WTC11 (cell line): Measurements from ENCODE around the gene SDK2. TPM values are rescaled to one million over a fixed set of nuclear protein-coding genes. Genes with fewer than 3 reads are reported as not detected.

Source experiments
- ATAC-seq: fragments of 200-7000 bp; cut with Tn5 transposase; 2 replicates; pipeline ENCODE4 v1.10.0; 2021; ENCODE audit warnings: mild to moderate bottlenecking, moderate library complexity
- CTCF ChIA-PET: fragments of 300-600 bp; sonication (Branson Sonifier 250); formaldehyde crosslinking; loops from one replicate; lab custom pipeline; 2021; ENCODE audit warnings: antibody characterized with exemption; lab: Charles Lee
- POLR2A ChIA-PET: fragments of 350-600 bp; sonication (Branson Sonifier 250); formaldehyde crosslinking; loops from one replicate; lab custom pipeline; 2021; ENCODE audit warnings: antibody characterized with exemption; lab: Charles Lee
- DNase-seq: peaks from one replicate; pipeline ENCODE4 v3.0.0; 2021; ENCODE audit warnings: low spot score
- H3K27ac Mint-ChIP-seq: 2 replicates; pipeline ENCODE4 v1.8.0; 2021; ENCODE audit warnings: mixed read lengths
- H3K27me3 Mint-ChIP-seq: 2 replicates; pipeline ENCODE4 v1.8.0; 2021; ENCODE audit warnings: low read depth, mild to moderate bottlenecking, moderate library complexity, mixed read lengths
- H3K36me3 Mint-ChIP-seq: 2 replicates; pipeline ENCODE4 v1.8.0; 2021; ENCODE audit warnings: mixed read lengths
- H3K4me1 Mint-ChIP-seq: 2 replicates; pipeline ENCODE4 v1.8.0; 2022; ENCODE audit warnings: mixed read lengths
- H3K4me3 Mint-ChIP-seq: 2 replicates; pipeline ENCODE4 v1.8.0; 2021; ENCODE audit warnings: mild to moderate bottlenecking, moderate library complexity, mixed read lengths
- H3K9me3 Mint-ChIP-seq: 2 replicates; pipeline ENCODE4 v1.8.0; 2021; ENCODE audit warnings: mixed read lengths
- ATF3 ChIP-seq: sonication (generic); formaldehyde crosslinking; conservative IDR thresholded peaks from 2 replicates; pipeline ENCODE4 v1.8.1; 2022; ENCODE audit warnings: mild to moderate bottlenecking, missing genetic modification reagents
- E2F4 ChIP-seq: sonication (generic); formaldehyde crosslinking; IDR thresholded peaks from 2 replicates; pipeline ENCODE4 v1.8.1; 2022; ENCODE audit warnings: low read depth, mild to moderate bottlenecking, moderate library complexity, missing genetic modification reagents, borderline replicate concordance
- ESRRA ChIP-seq: sonication (generic); formaldehyde crosslinking; IDR thresholded peaks from 2 replicates; pipeline ENCODE4 v1.8.1; 2022; ENCODE audit warnings: mild to moderate bottlenecking, missing genetic modification reagents, borderline replicate concordance
- FOXK1 ChIP-seq: sonication (generic); formaldehyde crosslinking; IDR thresholded peaks from 2 replicates; pipeline ENCODE4 v1.8.0; 2022; ENCODE audit warnings: mild to moderate bottlenecking, moderate library complexity, missing genetic modification reagents
- FOXP1 ChIP-seq: sonication (generic); formaldehyde crosslinking; IDR thresholded peaks from 2 replicates; pipeline ENCODE4 v1.8.0; 2022; ENCODE audit warnings: missing genetic modification reagents, mild to moderate bottlenecking, moderate library complexity, borderline replicate concordance
- FOXP4 ChIP-seq: sonication (generic); formaldehyde crosslinking; IDR thresholded peaks from 2 replicates; pipeline ENCODE4 v1.8.0; 2022; ENCODE audit warnings: mild to moderate bottlenecking, missing genetic modification reagents
- JAZF1 ChIP-seq: fragments of 250-450 bp; sonication (Bioruptor Pico); IDR thresholded peaks from 2 replicates; pipeline ENCODE4 v1.9.0; 2021; ENCODE audit warnings: moderate library complexity, mild to moderate bottlenecking, inconsistent platforms
- JUN ChIP-seq: sonication (generic); formaldehyde crosslinking; IDR thresholded peaks from 2 replicates; pipeline ENCODE4 v1.8.0; 2023; ENCODE audit warnings: mild to moderate bottlenecking, missing genetic modification reagents
- KAT7 ChIP-seq: sonication (generic); formaldehyde crosslinking; IDR thresholded peaks from 2 replicates; pipeline ENCODE4 v1.8.1; 2023; ENCODE audit warnings: missing genetic modification reagents, mild to moderate bottlenecking, borderline replicate concordance
- NFE2L1 ChIP-seq: sonication (generic); formaldehyde crosslinking; IDR thresholded peaks from 2 replicates; pipeline ENCODE4 v1.8.1; 2023; ENCODE audit warnings: missing genetic modification reagents
- PRDM15 ChIP-seq: sonication (generic); formaldehyde crosslinking; IDR thresholded peaks from 2 replicates; pipeline ENCODE4 v1.8.0; 2022; ENCODE audit warnings: missing genetic modification reagents
- ZMAT4 ChIP-seq: fragments of 250-450 bp; sonication (Bioruptor Pico); IDR thresholded peaks from 2 replicates; pipeline ENCODE4 v1.9.0; 2021; ENCODE audit warnings: mild to moderate bottlenecking
- ZNF121 ChIP-seq: sonication (generic); formaldehyde crosslinking; IDR thresholded peaks from 2 replicates; pipeline ENCODE4 v1.8.0; 2023; ENCODE audit warnings: missing genetic modification reagents
- ZNF263 ChIP-seq: sonication (generic); formaldehyde crosslinking; IDR thresholded peaks from 2 replicates; pipeline ENCODE4 v1.8.1; 2022; ENCODE audit warnings: low read depth, mild to moderate bottlenecking, moderate library complexity, missing genetic modification reagents
- total RNA-seq: library from RNA; stranded (reverse); gene quantifications from 3 replicates; pipeline ENCODE4 v1.2.3, GENCODE V29; 2021
- TF ChIP-seq, protein P1 (sequence below): sonication (generic); formaldehyde crosslinking; IDR thresholded peaks from 2 replicates; pipeline ENCODE4 v1.8.0; 2022; ENCODE audit warnings: mild to moderate bottlenecking, missing genetic modification reagents
- TF ChIP-seq, protein P2 (sequence below): sonication (generic); formaldehyde crosslinking; IDR thresholded peaks from 2 replicates; pipeline ENCODE4 v1.8.1; 2022; ENCODE audit warnings: low read depth, missing genetic modification reagents, borderline replicate concordance

Gene SDK2
- total RNA-seq, 1 experiment from 2014 or later = 14.8 TPM

DNA sequence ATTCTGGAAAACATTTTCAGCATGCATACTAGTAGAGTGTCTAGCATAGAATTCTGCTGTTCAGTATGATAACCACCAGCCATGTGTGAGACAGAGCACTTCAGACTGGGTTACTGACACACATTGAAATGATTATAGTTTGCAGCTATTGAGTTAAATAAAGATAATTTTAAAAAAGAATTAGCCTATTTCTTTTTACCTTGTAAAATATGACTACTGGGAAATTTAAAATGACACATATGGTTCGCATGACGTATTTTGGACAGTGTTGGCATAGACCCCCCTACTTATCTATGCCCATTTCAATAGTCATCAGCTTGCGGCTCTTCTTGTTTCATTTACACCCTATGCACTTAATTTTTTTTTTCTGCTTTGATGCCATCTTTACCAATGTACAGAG, 4.7 kb upstream of the SDK2 start (continued):
- TF ChIP-seq E2F4 (CRISPR knock-in tag) (no peak), JAZF1 (CRISPR knock-in tag) (no peak)
- TF ChIP-seq, protein P1, sequence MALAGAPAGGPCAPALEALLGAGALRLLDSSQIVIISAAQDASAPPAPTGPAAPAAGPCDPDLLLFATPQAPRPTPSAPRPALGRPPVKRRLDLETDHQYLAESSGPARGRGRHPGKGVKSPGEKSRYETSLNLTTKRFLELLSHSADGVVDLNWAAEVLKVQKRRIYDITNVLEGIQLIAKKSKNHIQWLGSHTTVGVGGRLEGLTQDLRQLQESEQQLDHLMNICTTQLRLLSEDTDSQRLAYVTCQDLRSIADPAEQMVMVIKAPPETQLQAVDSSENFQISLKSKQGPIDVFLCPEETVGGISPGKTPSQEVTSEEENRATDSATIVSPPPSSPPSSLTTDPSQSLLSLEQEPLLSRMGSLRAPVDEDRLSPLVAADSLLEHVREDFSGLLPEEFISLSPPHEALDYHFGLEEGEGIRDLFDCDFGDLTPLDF (CRISPR knock-in tag) = no peak
- TF ChIP-seq, protein P2, sequence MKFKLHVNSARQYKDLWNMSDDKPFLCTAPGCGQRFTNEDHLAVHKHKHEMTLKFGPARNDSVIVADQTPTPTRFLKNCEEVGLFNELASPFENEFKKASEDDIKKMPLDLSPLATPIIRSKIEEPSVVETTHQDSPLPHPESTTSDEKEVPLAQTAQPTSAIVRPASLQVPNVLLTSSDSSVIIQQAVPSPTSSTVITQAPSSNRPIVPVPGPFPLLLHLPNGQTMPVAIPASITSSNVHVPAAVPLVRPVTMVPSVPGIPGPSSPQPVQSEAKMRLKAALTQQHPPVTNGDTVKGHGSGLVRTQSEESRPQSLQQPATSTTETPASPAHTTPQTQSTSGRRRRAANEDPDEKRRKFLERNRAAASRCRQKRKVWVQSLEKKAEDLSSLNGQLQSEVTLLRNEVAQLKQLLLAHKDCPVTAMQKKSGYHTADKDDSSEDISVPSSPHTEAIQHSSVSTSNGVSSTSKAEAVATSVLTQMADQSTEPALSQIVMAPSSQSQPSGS (CRISPR knock-in tag) = no peak
- TF ChIP-seq, all 79 proteins: peak for 0

GRCh38 chr17:73648543-73648820, 4.2 kb upstream of the SDK2 start:
- Mint-ChIP-seq H3K36me3 (no peaks in the 10 kb centered on the region), H3K9me3 (peaks cover 2% of the 10 kb centered on the region)
- CTCF ChIA-PET = interaction anchor here (1.8 to 4.3 kb wide), 2 partner anchors 62 to 218 kb away, joined by 10 to 45 read pairs; no protein-coding TSS in a partner anchor

DNA sequence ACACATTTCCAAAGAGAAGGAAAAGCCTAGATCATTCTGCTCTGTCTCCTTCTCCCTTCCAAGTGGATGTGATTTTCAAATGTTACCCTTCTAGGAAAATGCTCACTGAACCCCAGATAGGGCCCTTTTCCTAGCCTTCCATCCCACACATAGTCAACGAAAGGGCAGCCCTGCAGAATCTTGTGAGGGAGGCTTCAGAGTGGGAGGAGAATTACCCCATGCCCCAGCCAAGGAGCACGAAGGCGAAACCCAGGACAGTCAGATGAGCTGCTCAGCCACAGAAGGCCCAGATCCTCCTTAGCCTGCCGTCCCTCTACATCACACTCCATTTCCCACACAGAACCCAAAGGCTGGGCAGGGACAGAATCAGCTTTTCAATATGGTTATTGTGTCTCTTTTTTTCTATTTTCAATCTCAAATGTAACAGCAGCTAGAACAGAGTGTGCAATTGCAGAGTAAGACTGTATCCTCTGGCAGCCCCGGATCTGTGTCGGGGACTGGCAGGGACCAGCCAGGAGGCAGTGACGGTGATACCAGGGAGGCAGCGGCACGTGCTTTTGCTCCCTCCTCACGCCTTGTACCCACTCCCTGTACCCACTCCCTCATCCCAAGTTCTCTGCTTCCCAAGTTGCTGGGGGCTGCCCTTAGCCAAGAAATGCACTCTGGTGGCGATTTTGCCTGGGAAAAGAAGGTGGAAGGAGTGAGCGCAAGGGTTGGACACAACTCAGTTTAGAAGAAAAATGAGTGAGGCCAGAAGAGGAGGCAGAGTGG, 3.7 kb upstream of the SDK2 start:
- no peak overlapping the region for H3K27ac Mint-ChIP-seq
- TF ChIP-seq FOXP4 (no peak), FOXK1 (CRISPR knock-in tag) (no peak), JUN (CRISPR knock-in tag) (no peak), ATF3 (no peak), FOXP1 (no peak), ZMAT4 (no peak), ESRRA (CRISPR knock-in tag) (no peak), KAT7 (no peak), ZNF263 (no peak), ZNF121 (CRISPR knock-in tag) (no peak)
- TF ChIP-seq, protein P1 (CRISPR knock-in tag) = no peak

More at GRCh38 chr17:73648543-73648820, 4.2 kb upstream of the SDK2 start:
- POLR2A ChIA-PET = no interaction called here
- H3K27ac Mint-ChIP-seq = no peak overlapping the region
- no peak for TF ChIP-seq NFE2L1 (CRISPR knock-in tag)
- TF ChIP-seq PRDM15 = no peak
- DNase-seq (no peak), ATAC-seq (no peak)
- H3K4me3 Mint-ChIP-seq = no peak overlapping the region
- peaks cover 35% of the 10 kb centered on the region for H3K4me1 Mint-ChIP-seq
- peaks cover 48% of the 10 kb centered on the region for H3K27me3 Mint-ChIP-seq

More for the DNA sequence above, 3.7 kb upstream of the SDK2 start:
- H3K27me3 Mint-ChIP-seq = peaks cover 51% of the 10 kb centered on the region
- no peaks in the 10 kb centered on the region for H3K9me3 Mint-ChIP-seq
- no peaks in the 10 kb centered on the region for H3K36me3 Mint-ChIP-seq
- no peak for ATAC-seq
- no peak for DNase-seq
- ChIA-PET CTCF (interaction anchor here (0.9 to 6.0 kb wide), 18 partner anchors 9 to 552 kb away, joined by 3 to 69 read pairs (median 12); no protein-coding TSS in a partner anchor), POLR2A (interaction anchor here (1.0 kb wide), 1 partner anchor 8 kb away, joined by 3 read pairs; no protein-coding TSS in a partner anchor)
- peaks cover 31% of the 10 kb centered on the region for H3K4me1 Mint-ChIP-seq
- H3K4me3 Mint-ChIP-seq = no peak overlapping the region
